Stimulated activated CD4-positive, alpha-beta T cell treated with anti-CD3 and anti-CD28 coated beads, Interleukin-12 subunit alpha, Interleukin-12 subunit beta, amount 100 ng/mL, for 48 hours (primary cell): ENCODE data around the gene PGAP6.
"Not testable (repeated sequence)": the region's sequence is repeated elsewhere in the genome, so short reads cannot be mapped to it uniquely, and the experiment has no call there.

Source experiments
- DNase-seq, 3 donors: peaks; one replicate each; pipeline ENCODE4 v3.0.0-alpha.2; 2020; ENCODE audit warnings: low read depth in 2 of 3, low spot score in 1 of 3

PGAP6 gene

DNA sequence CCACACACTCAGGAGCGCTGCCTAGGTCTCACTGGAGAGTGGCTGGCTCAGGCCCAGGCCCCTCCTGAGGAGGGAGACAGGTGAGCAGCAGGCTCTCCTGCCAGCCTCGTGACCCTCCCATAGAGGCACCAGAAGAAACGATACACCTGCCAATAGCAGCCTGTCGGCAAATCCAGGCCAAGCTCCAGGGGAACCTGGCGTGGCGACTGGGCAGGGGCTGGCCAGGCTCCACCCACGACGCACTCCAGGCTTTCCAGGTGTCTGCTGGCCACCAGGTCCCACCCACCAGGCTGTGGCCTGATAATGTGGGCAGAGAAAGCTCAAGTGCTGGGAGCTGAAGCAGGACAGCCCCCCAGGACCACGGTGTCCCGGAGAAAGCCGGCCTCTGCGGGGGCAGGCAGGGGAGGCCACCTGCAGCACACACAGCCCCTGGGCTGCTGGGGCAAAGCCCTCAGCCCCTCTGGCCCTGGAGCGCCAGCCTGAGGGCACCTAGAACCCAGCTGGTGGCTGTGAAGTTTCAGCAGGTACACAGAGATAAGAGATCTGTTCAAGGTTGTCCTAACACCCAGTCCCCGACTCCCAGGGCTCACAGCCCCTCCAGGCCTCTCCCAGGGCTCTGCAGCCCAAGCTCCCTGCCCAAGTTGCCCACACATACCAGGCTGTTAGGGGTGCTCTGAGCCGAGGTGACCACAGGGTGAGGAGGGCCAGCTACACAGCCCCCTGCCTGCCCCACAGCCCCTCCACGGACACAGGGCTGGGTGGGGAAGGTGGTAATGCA lies 2.4 kb downstream of the PGAP6 start:
- DNase-seq, result no peak

DNA sequence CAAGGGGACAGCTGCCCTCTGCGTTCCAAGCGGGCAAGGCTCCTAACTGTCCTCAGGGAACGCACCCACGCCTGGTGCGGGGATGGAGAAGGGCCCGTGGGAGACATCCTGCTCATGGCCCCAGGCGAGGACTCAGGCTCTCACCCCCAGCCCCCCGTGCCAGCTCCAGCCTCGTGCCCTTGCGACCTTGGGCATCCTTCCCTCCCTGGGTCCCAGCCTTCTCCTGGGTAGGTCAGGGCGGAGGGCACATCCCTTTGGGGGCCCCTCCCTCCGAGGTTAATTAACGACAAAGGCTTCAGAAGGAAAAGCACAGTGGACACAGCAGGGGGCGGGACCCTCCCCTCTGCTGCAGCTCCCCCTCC lies 3.0 kb downstream of the PGAP6 start:
- DNase-seq, result no peak

DNA sequence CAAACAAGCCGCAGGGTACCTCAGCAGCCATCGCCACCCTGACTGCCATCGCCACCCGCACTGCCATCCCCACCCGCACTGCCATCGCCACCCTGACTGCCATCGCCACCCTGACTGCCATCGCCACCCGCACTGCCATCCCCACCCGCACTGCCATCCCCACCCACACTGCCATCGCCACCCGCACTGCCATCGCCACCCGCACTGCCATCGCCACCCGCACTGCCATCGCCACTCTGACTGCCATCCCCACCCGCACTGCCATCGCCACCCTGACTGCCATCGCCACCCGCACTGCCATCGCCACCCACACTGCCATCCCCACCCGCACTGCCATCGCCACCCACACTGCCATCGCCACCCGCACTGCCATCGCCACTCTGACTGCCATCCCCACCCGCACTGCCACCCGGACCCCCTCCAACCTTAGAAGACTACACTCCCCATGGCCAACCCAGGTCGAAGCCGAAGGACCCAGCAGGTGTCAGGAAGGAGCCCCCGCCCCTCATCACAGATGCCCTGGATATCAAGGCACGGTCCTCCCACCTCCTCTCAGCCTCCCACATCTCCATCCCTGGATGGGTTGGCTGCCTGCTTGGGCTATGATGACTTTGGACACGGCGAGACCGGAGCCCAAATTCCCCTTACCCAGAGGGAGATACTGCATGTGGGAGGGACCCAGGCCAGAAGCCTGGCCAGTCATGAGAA lies 3.5 kb downstream of the PGAP6 start:
- not testable (repeated sequence) for DNase-seq

DNA sequence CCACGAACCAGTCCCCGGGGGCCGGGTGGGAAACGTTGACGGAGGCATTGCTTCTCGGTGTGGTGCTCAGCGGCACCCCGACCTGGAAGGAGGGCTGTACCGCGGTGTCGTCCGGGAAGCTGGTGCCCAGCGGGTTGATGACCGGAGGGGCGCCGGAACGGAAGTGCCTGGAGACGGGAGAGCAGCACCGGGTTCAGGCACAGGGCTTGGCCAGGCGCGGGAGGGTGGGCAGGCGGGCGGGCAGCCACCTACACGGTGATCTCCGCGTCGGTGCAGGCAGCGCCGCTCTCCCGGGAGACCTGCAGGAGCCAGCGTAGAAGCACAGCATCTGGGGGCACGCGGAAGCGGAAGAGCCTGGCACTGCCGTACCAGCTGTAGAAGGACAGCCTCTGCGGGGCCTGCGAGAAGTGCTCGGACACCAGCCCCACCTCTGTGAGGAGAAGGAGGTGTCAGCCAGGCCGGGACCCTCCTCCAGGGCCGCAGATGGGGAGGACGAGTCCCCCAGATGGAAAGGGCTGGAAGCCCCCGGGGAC lies 4.3 kb downstream of the PGAP6 start:
- no peak for DNase-seq

DNA sequence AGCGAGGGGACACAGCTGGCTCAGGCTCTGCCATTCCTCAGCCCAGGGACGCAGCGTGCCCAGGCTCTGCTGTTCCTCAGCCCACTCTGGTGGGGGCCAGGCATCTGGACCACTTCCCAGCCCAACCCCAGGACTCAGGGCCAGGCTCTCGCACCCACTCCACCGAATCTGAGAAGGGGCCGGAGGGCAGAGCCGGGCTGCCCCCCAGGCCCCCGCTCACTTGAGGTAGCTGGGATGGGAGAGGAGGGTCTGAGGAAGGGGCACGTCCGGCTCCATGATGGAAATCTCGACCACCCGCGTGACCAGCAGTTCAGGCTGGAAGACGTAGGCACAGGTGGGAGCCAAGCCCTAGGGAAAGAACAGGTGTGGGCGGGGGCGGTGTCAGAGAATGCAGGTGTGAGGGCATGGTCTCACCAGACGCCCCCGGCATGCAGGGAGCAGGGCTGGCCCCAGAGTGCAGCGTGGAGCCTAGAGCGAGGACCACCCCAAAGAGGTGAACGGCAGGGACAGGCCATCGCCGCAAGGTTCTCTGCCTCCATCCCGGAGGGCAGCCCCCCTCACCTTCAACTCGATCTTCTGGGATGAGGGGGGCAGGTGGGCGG lies 4.9 kb downstream of the PGAP6 start:
- DNase-seq, result no peak

DNA sequence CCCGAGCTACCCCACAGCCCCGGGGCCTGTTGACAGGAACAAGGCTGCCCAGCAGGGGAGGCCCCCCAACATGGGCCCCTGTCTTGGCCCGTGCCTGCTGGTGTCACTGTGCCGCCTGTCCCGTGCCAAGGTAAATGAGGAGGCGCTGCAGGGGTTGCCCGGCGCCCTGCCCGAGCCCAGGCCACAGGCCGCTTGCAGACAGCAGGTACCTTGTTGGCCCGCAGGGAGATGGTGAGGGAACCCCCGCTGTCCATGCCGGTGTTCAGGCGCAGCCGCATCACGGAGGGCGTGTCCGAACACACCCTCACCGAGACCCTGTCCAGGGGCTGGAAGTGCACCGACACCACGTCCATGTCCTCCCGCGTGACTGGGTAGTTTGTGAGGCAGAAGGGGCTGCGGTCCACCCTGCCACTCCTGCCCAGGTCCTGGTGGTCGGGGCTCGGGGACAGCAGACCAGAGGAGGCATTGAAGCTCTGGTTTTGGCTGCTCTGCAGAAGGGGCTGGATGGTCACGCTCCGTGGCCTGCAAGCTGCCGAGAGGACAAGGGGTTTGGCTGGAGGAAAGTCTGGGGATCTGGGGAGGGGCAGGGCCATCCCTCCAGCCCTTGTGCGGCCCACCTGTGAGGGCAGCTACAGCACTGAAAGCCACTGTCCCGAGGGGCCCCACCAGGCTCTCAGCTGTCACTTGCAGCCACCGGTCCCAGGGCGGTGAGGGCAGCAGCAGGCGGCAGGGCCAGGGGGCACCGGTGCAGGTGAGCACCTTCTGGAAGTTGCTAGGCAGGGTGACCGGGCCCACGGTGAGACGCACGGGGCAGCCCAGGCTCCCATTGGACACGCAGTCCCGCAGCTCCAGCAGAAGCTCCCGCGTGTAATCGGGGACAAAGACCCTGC lies 5.6 kb downstream of the PGAP6 start:
- DNase-seq, result no peak

DNA sequence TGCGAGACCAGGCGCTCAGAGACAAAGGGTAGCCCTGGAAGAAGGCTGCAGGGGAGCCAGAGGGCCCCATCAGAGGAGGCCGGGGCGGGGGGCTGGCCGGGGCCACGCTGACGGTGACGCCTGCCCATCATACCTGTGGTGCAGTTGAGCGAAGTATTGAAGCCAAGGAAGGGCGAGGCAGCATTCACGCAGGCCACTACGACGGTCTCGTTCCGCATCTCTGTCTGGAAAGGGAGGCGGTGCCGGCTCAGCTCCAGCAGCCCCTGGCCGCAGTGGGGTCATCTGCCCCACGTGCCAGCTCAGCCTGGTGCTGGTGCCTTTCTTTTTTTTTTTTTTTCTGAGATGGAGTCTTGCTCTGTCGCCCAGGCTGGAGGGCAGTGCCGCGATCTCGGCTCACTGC lies 6.6 kb downstream of the PGAP6 start:
- DNase-seq, result no peak

DNA sequence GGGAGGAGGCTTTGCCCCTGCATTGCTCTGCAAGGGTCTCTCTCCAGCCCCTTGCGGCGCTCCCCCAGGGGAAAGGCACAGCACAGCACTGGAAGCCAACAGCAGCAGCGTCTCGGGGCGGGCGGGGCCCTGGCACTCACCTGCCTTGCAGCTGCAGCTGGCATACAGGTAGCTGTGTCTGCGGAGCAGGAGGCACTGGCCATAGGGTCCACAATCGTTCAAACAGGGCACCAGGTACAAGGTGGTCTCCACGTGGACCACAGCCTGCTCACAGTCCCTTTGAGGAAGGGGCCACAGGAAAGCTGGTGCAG lies 7.2 kb downstream of the PGAP6 start:
- no peak for DNase-seq

DNA sequence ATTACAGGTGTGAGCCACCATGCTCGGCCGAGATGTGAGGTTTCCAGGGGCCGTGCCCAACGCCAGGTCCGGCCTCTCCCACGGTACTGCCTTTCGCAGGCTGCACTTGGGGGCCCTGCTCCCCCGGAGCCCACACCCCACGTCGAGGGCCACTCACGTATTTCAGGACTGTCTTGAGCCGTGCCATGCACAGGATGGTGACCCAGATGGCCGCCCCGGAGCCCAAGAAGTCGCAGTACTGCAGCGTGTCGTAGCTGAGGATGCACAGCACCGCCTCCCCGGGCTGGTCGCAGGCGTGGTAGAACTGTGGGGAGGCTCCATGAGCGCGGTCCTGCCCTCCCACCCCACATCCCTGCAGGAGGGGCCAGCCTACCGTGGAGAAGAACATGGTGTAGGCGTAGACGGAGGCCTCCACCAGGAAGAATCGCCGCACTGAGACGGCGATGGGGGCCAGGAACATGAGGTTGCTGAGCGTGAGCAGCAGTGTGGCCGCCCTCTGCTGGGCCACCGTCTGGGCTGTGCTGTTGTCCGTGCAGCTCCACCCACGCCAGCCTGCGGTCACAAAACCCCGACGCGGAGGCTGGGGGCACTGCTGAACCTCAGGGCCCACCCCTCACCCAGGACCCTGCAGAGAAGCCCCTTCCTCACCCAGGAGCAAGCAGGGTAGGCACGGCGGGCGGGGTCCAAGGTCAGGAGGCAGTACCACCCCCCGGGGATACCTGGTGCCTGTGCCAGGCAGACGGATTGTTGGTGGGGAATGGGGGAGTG lies 7.7 kb downstream of the PGAP6 start:
- DNase-seq, result no peak

DNA sequence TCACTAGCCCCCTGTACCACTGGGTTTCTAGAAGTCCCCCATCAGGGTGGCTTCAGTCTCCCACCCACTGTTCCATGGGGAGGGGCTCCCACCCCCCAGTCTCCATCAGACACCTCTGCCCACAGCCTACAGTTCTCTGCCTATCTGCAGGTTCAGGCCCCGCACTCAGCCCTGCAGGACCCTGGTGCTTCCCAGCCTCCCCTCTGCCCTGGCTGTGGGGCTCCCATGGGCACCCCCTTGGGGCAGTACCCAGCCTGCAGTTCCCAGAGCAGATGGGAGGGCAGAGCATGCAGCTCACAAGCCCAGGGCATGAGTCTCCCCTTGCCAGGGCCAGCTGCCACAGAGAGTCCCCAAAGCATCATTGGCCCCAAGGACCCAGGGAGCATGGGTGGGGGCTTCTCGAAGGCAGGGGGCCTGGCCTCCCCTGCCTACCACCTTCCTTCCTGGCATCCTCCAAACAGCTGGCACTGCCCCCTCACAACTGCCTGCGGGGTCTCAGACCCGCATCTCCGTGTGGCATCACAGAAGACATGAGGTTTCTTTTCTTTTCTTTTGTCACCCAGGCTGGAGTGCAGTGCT lies 8.7 kb downstream of the PGAP6 start:
- no peak for DNase-seq

DNA sequence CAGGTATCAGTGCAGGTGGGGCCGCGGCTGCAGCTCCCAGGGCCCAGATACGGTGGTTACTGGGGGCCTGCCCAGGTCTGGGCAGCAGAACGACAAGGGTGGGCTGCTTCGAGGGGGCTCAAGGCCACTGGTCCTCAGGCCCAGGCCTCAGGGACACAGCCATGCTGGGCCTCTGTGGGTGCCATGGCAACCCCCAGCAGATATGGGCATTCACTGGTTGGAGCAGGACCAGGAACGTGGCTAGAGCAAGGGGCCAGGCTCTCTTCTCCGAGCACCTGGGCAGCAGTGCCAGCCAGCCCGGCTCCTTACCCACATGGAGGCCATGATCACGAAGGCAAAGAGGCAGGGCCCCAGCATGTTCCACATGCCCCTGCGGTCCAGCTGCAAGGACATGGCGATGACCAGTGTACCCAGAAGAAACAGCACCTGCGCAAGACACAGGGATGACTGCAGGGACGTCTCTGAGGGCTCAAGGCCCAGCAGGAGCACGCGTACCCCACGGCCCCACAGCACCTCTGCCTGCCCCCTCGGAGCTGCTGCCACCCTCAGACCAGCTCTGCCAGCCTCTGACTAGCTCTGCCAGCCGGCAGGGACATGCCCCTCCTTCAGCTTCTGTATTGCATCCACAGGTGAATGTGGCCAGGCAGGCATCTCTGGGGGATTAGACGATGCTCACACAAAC lies 9.3 kb downstream of the PGAP6 start:
- DNase-seq, result no peak

DNA sequence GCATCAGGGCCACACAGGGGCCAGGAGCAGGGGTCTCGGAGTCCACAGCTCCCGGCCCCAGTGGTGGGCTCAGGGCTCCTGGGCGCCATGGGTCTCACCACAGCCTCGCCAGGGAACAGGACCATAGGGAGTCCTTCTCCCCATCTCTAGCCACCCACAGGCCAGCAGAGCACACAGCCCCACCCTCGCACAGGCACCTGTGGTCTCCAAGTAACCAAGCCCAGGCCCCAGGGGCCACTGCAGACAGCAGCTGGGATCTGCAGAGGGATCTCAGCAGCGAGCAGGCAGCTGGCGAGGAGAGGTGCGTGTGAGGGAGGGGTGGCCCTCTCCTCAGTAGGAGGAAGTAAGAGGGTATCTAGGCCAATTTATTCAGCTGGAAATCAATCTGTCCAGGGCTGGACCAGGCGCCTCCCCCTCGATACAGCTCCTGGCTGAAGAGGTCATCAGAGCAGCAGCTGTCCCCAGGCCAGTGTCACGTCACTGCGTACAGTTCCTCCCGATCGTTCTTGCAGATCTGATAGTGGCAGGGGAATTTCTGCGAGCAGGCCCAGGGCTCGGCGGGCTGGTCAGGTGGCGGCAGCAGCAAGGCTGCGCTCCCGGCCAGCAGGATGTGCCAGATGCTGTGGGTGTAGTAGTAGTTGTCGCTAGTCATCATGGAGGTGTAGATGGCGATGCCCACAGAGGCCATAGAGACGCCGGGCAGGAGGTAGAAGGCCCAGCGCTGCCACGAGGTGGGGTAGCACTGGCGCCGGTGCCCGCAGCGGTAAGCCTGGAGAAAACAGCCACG lies 10.1 kb downstream of the PGAP6 start:
- DNase-seq, result no peak

DNA sequence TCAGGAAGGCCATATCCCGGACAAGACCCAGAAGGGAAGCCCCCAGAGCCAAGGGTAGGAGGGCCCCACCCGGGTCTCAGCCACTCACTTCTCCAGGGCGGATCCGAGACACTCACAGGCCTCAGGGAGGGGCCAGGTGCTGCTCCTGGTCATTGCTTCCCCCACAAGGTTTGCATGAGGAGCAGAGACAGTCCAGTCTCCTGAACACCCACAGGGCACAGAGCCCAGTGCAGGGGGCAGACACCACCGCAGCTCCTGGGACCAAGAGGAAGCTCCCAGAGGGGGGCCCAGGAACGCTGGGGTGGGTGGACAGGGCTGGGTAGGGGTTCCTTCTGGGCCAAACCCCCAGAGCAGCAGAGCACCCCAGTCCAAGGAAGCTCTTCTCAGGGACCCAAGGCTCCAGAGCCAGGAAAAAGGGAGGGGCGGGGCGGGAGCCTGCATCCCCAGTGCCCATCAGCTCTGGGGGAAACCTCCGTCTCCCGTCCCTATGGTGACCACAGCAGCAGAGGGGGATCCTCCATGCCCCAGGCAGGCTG lies 10.7 kb downstream of the PGAP6 start:
- no peak for DNase-seq

DNA sequence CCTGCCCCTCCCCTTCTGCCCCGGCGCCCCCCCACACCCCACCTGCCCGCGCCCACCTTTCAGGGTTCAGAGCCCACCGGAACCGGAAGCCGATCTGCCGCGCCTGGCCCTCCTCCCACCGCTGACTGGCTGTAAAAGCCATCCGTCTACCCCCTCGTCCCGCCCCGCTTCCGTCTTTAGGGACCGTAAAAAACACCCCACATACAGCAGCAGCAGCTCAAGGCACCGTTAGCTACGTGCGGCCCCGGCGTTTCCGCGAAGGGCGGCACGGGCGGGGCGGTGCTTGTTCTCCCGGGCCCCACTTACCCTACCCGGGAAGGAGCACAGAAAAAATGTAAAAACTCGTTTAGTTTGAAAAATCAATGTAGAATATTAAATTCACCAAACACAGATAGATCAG lies 11.3 kb downstream of the PGAP6 start, which contains the start of gene MRPL28:
Gene MRPL28, minus strand, starts transcription at position 96 of the 400 bp plus-strand sequence. CDS start 320 bp downstream, outside the sequence.
- DNase-seq, result peak; percentile 90 to 97 (median 92)

DNA sequence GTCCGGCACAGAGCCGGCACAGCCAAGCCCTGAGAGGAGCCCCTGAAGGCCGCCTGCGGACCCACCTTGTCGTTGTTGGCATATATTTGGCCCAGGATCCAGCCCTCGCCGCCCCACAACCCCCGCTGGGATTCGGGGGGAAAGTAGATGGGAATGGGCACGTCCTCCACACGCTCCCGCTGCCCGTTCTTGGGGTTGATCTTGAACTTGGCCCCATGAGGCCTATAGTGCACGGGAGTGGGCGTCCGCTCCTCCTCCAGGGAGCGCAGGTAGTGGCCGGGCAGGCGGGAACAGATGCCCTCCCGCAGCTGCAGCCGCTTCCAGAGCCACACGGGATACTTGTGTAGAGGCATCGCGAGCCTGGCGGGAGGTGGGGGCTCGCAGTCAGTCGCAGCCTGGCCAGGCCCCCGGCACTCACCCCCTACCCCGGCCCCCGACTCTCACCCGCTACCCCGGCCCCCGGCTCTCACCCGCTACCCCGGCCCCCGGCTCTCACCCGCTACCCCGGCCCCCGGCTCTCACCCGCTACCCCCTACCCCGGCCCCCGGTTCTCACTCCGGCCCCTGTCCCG lies 11.8 kb downstream of the PGAP6 start:
- DNase-seq, result no peak

DNA sequence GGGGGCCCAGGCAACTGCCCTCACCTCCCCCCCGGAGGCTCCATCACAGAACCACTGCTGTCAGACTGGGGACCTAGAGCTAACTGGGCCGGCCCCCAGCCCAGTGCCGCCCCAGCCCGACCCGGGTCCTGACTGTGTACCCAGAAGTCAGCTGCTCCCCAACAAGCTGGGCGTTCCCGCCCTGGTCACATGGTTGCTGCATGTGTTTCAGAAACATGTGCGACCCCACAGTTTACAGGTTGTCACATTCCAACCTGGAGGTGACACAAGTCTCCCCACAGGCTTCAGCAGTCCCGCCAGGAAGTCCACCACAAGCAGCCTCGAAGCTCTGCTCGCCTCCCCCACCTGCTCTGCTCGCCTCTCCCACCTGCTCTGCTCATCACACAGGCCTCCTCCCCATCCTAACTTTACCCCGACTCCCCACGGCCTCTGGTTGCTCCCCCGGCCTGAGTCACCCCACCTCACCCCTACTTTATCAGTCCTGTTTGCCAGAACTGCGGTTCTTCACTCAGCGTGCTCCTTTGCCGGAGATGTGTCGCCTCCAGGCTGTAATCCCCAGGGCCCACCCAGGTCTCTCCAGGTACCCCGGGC lies 12.4 kb downstream of the PGAP6 start:
- no peak for DNase-seq

DNA sequence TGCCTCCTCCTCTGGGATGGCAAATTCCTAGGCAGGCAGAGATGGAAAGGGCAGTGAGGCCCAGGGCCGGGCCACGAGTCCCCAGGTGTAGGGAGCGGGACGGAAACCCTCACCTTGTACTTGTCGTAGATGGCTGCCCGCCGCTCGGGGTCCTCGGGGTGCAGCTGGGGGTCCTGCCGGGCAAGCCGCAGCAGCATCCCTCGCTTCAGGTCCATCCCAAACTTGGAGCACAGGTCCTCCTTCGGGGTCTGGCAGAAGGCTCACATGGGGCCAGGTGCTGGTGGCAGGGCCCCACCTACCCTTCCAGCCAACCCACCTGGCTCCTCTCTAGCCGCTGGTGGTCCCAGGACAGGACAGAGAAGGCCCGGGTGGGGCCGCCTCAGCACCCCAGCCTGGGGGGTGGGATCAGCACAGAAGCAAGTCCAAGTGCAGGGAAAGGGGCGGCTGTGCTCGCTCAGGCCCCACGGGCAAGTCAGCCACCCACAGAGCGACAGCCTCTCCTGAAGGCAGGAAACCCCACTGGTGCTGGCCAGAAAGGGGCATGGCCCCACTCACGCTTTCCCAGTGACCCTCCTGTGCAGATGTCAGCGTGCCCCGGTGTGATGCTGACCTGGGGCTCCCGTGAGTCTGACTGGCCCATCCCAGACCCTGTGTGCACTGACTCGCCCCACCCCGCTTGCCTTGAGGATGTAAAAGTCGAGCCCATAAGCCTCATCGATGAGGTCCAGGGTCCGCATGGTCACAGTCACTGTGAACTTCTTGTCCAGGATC lies 13.2 kb downstream of the PGAP6 start:
- no peak for DNase-seq
